ENCODE data around the gene DNM1. TPM values are rescaled to one million over a fixed set of nuclear protein-coding genes. Genes with fewer than 3 reads are reported as not detected.
A peak's percentile ranks its signal among the peaks of the same experiment; 100 is the strongest.
"Not testable (repeated sequence)": the region's sequence is repeated elsewhere in the genome, so short reads cannot be mapped to it uniquely, and the experiment has no call there.

The DNM1 gene
- total and polyA plus RNA-seq, 2 of the 8 experiments (the other 6 are each of a cell fraction or from before 2014, with no cell fraction given), result 34.3 to 62.7 TPM

DNA sequence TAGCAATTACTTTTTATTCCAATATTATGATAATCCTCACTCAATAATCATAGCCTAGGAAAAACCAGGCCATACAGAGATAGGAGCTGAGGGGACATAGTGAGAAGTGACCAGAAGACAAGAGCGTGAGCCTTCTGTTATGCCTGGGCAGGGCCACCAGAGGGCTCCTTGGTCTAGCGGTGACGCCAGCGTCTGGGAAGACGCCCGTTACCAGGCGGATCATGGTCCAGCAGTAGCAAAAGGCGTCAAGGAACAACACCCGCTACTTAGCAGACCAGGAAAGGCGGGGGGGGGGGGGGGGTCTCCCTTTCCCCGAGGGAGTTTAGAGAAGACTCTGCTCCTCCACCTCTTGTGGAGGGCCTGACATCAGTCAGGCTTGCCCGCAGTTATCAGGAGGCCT, 21.7 kb upstream of the DNM1 start:
- not testable (repeated sequence) for H3K56ac ChIP-seq (replicated peaks; ENCODE audit: insufficient read length, low read depth, low read length); H3K9ac ChIP-seq (replicated peaks in 1 of 4; ENCODE audit: extremely low read depth in 1 of 4, low read depth in 3 of 4, low read length in 3 of 4); H3K27ac ChIP-seq (ENCODE audit: low read depth, low read length); H3K14ac ChIP-seq (ENCODE audit: insufficient read length); H2BK15ac ChIP-seq (ENCODE audit: low read length); H3K79me2 ChIP-seq (ENCODE audit: control insufficient read depth in 1 of 2, insufficient read depth in 2 of 2, low read length in 2 of 2); H2BK120ac ChIP-seq (replicated peaks; ENCODE audit: low read depth, low read length); H3K9me3 ChIP-seq (ENCODE audit: insufficient read depth in 2 of 2, low read depth in 1 of 2, low read length in 1 of 2); H2BK5ac ChIP-seq (ENCODE audit: low read depth, low read length); H4K5ac ChIP-seq (ENCODE audit: insufficient read length, low read depth, low read length); H3K4me1 ChIP-seq (replicated peaks in 1 of 4; ENCODE audit: control insufficient read depth in 3 of 4, insufficient read depth in 4 of 4, low read length in 3 of 4); H3K4me2 ChIP-seq (ENCODE audit: insufficient read depth in 1 of 2, low read depth in 2 of 2, low read length in 2 of 2); H3K23ac ChIP-seq (ENCODE audit: insufficient read length); H3K79me1 ChIP-seq (ENCODE audit: low read depth, low read length); H3K4ac ChIP-seq (replicated peaks; ENCODE audit: insufficient read length, low read depth, low read length); H2AK5ac ChIP-seq (ENCODE audit: low read depth, low read length); H4K91ac ChIP-seq (replicated peaks; ENCODE audit: insufficient read length, low read length); H4K8ac ChIP-seq (ENCODE audit: extremely low read depth, insufficient read depth, low read length); H3K23me2 ChIP-seq (ENCODE audit: low read depth, low read length); H3K27me3 ChIP-seq (replicated peaks in 1 of 4; ENCODE audit: control insufficient read depth in 3 of 4, extremely low read depth in 1 of 4, insufficient read depth in 3 of 4, low read length in 3 of 4); H3K18ac ChIP-seq (ENCODE audit: extremely low read depth, low read length); FAIRE-seq; H2BK20ac ChIP-seq (ENCODE audit: low read length); H2AFZ ChIP-seq (ENCODE audit: low read length); H2BK12ac ChIP-seq (ENCODE audit: low read depth, low read length); H3K4me3 ChIP-seq (ENCODE audit: extremely low read depth in 1 of 4, insufficient read depth in 2 of 4, low read depth in 3 of 4, low read length in 4 of 4)
- WGBS, 2 experiments (ENCODE audit: extremely low coverage in 1 of 2, insufficient coverage in 1 of 2, insufficient read length in 1 of 2, insufficient replicate concordance in 2 of 2, low coverage in 1 of 2, low lambda C conversion rate in 2 of 2, missing lambda C conversion rate in 1 of 2), result 42% methylated on average over 9 of the region's 12 CpGs; no CpG with 5 or more reads in 1 of the 2 experiments
- peak in 1 of 2 experiments; percentile 78 for DNase-seq (ENCODE audit: low read depth in 1 of 2, low spot score in 2 of 2)
- ChIA-PET CTCF (ENCODE audit: partially characterized antibody) (interaction anchor here (0.6 to 1.9 kb wide), 9 partner anchors 9 to 302 kb away, joined by 3 to 8 read pairs (median 3); partner anchors contain the start of gene CIZ1), POLR2A (ENCODE audit: partially characterized antibody) (interaction anchor here (0.9 to 3.2 kb wide), 2 partner anchors 9 to 56 kb away, joined by 3 to 11 read pairs; partner anchors contain the start of gene CIZ1)
- TF ChIP-seq RAD21 (IDR thresholded peaks at IDR 0.05 in 1 of 2, conservative IDR thresholded peaks at IDR 0.05 in 1 of 2; ENCODE audit: low read depth in 2 of 2, low read length in 2 of 2) (peak; percentile 35 to 47), CREB1 (IDR thresholded peaks at IDR 0.05) (peak; percentile 55)
- TF ChIP-seq, protein P1, sequence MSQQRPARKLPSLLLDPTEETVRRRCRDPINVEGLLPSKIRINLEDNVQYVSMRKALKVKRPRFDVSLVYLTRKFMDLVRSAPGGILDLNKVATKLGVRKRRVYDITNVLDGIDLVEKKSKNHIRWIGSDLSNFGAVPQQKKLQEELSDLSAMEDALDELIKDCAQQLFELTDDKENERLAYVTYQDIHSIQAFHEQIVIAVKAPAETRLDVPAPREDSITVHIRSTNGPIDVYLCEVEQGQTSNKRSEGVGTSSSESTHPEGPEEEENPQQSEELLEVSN (IDR thresholded peaks at IDR 0.05), result 0 out of 2 replicates have a peak, but pooled peaks have one; percentile 14
- TF ChIP-seq, protein P2, sequence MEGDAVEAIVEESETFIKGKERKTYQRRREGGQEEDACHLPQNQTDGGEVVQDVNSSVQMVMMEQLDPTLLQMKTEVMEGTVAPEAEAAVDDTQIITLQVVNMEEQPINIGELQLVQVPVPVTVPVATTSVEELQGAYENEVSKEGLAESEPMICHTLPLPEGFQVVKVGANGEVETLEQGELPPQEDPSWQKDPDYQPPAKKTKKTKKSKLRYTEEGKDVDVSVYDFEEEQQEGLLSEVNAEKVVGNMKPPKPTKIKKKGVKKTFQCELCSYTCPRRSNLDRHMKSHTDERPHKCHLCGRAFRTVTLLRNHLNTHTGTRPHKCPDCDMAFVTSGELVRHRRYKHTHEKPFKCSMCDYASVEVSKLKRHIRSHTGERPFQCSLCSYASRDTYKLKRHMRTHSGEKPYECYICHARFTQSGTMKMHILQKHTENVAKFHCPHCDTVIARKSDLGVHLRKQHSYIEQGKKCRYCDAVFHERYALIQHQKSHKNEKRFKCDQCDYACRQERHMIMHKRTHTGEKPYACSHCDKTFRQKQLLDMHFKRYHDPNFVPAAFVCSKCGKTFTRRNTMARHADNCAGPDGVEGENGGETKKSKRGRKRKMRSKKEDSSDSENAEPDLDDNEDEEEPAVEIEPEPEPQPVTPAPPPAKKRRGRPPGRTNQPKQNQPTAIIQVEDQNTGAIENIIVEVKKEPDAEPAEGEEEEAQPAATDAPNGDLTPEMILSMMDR (IDR thresholded peaks at IDR 0.05; ENCODE audit: control extremely low read depth in 1 of 3, insufficient read depth in 1 of 3, low read depth in 1 of 3, low read length in 3 of 3), result peak; percentile 30 to 52 (median 48)
- Histone ChIP-seq H4K20me1 (replicated peaks in 1 of 2; ENCODE audit: control insufficient read depth in 1 of 2, insufficient read depth in 2 of 2, low read length in 2 of 2) (peaks cover 3 to 16% of the 10 kb centered on the region in 2 experiments), H3K36me3 (ENCODE audit: control insufficient read depth in 2 of 4, insufficient read depth in 4 of 4, low read length in 3 of 4) (peaks cover 13 to 36% (median 23%) of the 10 kb centered on the region in 4 experiments)
